GM23338 (cell line): ENCODE data around the gene PIK3AP1. TPM values are rescaled to one million over a fixed set of nuclear protein-coding genes. Genes with fewer than 3 reads are reported as not detected.

Source experiments
- ATAC-seq: fragments of 200-7000 bp; cut with Tn5 transposase; 3 replicates; pipeline ENCODE4 v1.9.1; 2020
- DNase-seq: peaks from one replicate; pipeline ENCODE4 v3.0.0-alpha.2; 2015; ENCODE audit warnings: low spot score
- H2AFZ ChIP-seq: fragments of 200-600 bp; sonication (generic); 2 replicates; pipeline ENCODE4 v1.8.0; 2016; ENCODE audit warnings: antibody characterized with exemption, mild to moderate bottlenecking, moderate library complexity
- H3F3A ChIP-seq: fragments of 200-600 bp; sonication (generic); replicated peaks from 2 replicates; pipeline ENCODE4 v1.8.0; 2017; ENCODE audit warnings: antibody characterized with exemption, mixed run types, low read depth
- H3K27ac ChIP-seq: fragments of 200-600 bp; sonication (generic); 2 replicates; pipeline ENCODE4 v1.6.1; 2016; ENCODE audit warnings: low read depth
- H3K27me3 ChIP-seq: fragments of 200-600 bp; sonication (generic); 2 replicates; pipeline ENCODE4 v1.8.0; 2016; ENCODE audit warnings: mild to moderate bottlenecking, mixed run types, moderate library complexity; ENCODE audit not compliant: insufficient read depth
- H3K36me3 ChIP-seq: fragments of 200-600 bp; sonication (generic); 2 replicates; pipeline ENCODE4 v1.8.0; 2016; ENCODE audit warnings: mild to moderate bottlenecking; ENCODE audit not compliant: insufficient read depth
- H3K4me1 ChIP-seq: fragments of 200-600 bp; sonication (generic); 2 replicates; pipeline ENCODE4 v1.8.0; 2016; ENCODE audit warnings: mild to moderate bottlenecking, moderate library complexity; ENCODE audit not compliant: insufficient read depth
- H3K4me2 ChIP-seq: fragments of 200-600 bp; sonication (generic); 2 replicates; pipeline ENCODE4 v1.7.1; 2017; ENCODE audit warnings: mixed run types
- H3K4me3 ChIP-seq: fragments of 200-600 bp; sonication (generic); 2 replicates; pipeline ENCODE4 v1.6.1; 2016; ENCODE audit warnings: mixed run types
- H3K79me2 ChIP-seq: fragments of 200-600 bp; sonication (generic); replicated peaks from 2 replicates; pipeline ENCODE4 v1.8.0; 2017; ENCODE audit warnings: mild to moderate bottlenecking; ENCODE audit not compliant: insufficient read depth
- H3K9me2 ChIP-seq: fragments of 200-600 bp; sonication (generic); 2 replicates; pipeline ENCODE4 v1.8.0; 2017; ENCODE audit not compliant: insufficient read depth
- H4K20me1 ChIP-seq: fragments of 200-600 bp; sonication (generic); replicated peaks from 2 replicates; pipeline ENCODE4 v1.8.0; 2017; ENCODE audit warnings: mild to moderate bottlenecking; ENCODE audit not compliant: insufficient read depth
- H3K27ac Mint-ChIP-seq: 2 replicates; pipeline ENCODE4 v1.8.0; 2020; ENCODE audit warnings: inconsistent platforms, mild to moderate bottlenecking, moderate library complexity, mixed read lengths
- H3K27me3 Mint-ChIP-seq: 3 replicates; pipeline ENCODE4 v1.8.0; 2022; ENCODE audit warnings: low read depth, mild to moderate bottlenecking, moderate library complexity, mixed read lengths, inconsistent platforms; ENCODE audit not compliant: insufficient read depth, poor library complexity
- H3K36me3 Mint-ChIP-seq: 3 replicates; pipeline ENCODE4 v1.8.0; 2021; ENCODE audit warnings: low read depth, mild to moderate bottlenecking, inconsistent platforms, moderate library complexity, mixed read lengths
- H3K4me1 Mint-ChIP-seq: 3 replicates; pipeline ENCODE4 v1.8.0; 2020; ENCODE audit warnings: mild to moderate bottlenecking, inconsistent platforms, mixed read lengths
- H3K4me3 Mint-ChIP-seq: 3 replicates; pipeline ENCODE4 v1.8.0; 2021; ENCODE audit warnings: moderate library complexity, mild to moderate bottlenecking, inconsistent platforms, mixed read lengths
- H3K9me3 Mint-ChIP-seq: 3 replicates; pipeline ENCODE4 v1.8.0; 2020; ENCODE audit warnings: moderate library complexity, mild to moderate bottlenecking, inconsistent platforms, mixed read lengths
- CREB1 ChIP-seq: fragments of 250-450 bp; sonication (Bioruptor Pico); IDR thresholded peaks from 2 replicates; pipeline ENCODE4 v1.5.0; 2020; ENCODE audit warnings: low read depth, mild to moderate bottlenecking, moderate library complexity
- EZH2 ChIP-seq: fragments of 200-600 bp; sonication (generic); IDR thresholded peaks from one replicate; pipeline ENCODE4 v1.8.0; 2017; ENCODE audit warnings: antibody characterized with exemption, mild to moderate bottlenecking, low read depth; ENCODE audit not compliant: unreplicated experiment
- EZH2phosphoT487 ChIP-seq: fragments of 200-600 bp; sonication (generic); IDR thresholded peaks from one replicate; pipeline ENCODE4 v1.8.1; 2018; ENCODE audit warnings: antibody characterized with exemption; ENCODE audit not compliant: unreplicated experiment
- JUNB ChIP-seq: IDR thresholded peaks from one replicate; pipeline ENCODE4 v1.6.1; 2016; ENCODE audit warnings: antibody characterized with exemption; ENCODE audit not compliant: unreplicated experiment
- NANOG ChIP-seq: IDR thresholded peaks from 2 replicates; pipeline ENCODE4 v1.6.1; 2016; ENCODE audit warnings: antibody characterized with exemption, borderline replicate concordance
- STAT1 ChIP-seq: IDR thresholded peaks from one replicate; pipeline ENCODE4 v1.6.1; 2016; ENCODE audit warnings: antibody characterized with exemption; ENCODE audit not compliant: unreplicated experiment
- ZNF114 ChIP-seq: fragments of 250-450 bp; sonication (Bioruptor Pico); IDR thresholded peaks from 2 replicates; pipeline ENCODE4 v1.5.0; 2020; ENCODE audit warnings: mild to moderate bottlenecking, moderate library complexity
- polyA plus RNA-seq: library from polyadenylated mRNA; unstranded; fragments of >200 nt; fragmentation: Nextera tagmentation; extraction: Ambion mirVana; gene quantifications from 2 replicates; pipeline ENCODE4 v1.2.1, GENCODE V29; 2016
- total RNA-seq: library from RNA; depleted of rRNA; stranded (reverse); fragments of >200 nt; shearing (Covaris generic); gene quantifications from 2 replicates; pipeline ENCODE4 v1.2.3, GENCODE V29; 2014
- TF ChIP-seq, protein P1 (sequence below): IDR thresholded peaks from one replicate; pipeline ENCODE4 v1.6.1; 2018; ENCODE audit warnings: antibody characterized with exemption; ENCODE audit not compliant: unreplicated experiment
- TF ChIP-seq, protein P2 (sequence below): fragments of 250-450 bp; sonication (Bioruptor Pico); IDR thresholded peaks from 2 replicates; pipeline ENCODE4 v1.5.0; 2020; ENCODE audit warnings: mild to moderate bottlenecking, moderate library complexity

Gene PIK3AP1
- total and polyA plus RNA-seq, 2 experiments from 2014 or later = 0.65 to 2.3 TPM

DNA sequence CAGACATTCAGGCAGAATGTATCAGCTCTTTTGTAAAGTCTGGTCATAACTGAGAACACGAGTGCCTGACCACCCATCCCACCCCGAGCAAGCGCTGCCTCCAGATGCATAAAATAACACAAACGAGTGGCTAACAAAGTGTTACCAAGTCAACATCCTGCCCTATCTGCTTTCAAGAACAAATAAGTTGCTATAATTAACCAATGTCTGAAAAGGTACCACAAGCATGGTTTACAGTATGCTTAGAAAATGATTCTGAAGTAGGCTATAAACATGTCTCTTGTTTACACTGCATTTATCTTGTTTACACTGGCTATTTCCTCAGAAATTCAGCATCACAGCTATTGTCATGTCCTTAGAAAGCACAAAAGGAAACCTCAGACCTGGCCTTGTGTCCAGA, 49.5 kb downstream of the PIK3AP1 start:
- Histone ChIP-seq H3K79me2 (no peaks in the 10 kb centered on the region), H3F3A (no peaks in the 10 kb centered on the region), H2AFZ (no peak overlapping the region), H3K4me3 (no peak overlapping the region), H3K9me2 (peaks cover under 1% of the 10 kb centered on the region), H3K27ac (no peak overlapping the region), H3K4me1 (no peaks in the 10 kb centered on the region), H3K4me2 (no peak overlapping the region), H3K27me3 (no peaks in the 10 kb centered on the region), H4K20me1 (no peaks in the 10 kb centered on the region), H3K36me3 (no peaks in the 10 kb centered on the region)
- no peaks in the 10 kb centered on the region for H3K36me3 Mint-ChIP-seq
- DNase-seq (no peak), ATAC-seq (no peak)
- H3K27ac Mint-ChIP-seq = no peak overlapping the region
- TF ChIP-seq, protein P1, sequence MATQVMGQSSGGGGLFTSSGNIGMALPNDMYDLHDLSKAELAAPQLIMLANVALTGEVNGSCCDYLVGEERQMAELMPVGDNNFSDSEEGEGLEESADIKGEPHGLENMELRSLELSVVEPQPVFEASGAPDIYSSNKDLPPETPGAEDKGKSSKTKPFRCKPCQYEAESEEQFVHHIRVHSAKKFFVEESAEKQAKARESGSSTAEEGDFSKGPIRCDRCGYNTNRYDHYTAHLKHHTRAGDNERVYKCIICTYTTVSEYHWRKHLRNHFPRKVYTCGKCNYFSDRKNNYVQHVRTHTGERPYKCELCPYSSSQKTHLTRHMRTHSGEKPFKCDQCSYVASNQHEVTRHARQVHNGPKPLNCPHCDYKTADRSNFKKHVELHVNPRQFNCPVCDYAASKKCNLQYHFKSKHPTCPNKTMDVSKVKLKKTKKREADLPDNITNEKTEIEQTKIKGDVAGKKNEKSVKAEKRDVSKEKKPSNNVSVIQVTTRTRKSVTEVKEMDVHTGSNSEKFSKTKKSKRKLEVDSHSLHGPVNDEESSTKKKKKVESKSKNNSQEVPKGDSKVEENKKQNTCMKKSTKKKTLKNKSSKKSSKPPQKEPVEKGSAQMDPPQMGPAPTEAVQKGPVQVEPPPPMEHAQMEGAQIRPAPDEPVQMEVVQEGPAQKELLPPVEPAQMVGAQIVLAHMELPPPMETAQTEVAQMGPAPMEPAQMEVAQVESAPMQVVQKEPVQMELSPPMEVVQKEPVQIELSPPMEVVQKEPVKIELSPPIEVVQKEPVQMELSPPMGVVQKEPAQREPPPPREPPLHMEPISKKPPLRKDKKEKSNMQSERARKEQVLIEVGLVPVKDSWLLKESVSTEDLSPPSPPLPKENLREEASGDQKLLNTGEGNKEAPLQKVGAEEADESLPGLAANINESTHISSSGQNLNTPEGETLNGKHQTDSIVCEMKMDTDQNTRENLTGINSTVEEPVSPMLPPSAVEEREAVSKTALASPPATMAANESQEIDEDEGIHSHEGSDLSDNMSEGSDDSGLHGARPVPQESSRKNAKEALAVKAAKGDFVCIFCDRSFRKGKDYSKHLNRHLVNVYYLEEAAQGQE = no peak
- H3K4me1 Mint-ChIP-seq = peaks cover 7% of the 10 kb centered on the region; the same call in 2 of the 3 replicates
- no peaks in the 10 kb centered on the region for H3K9me3 Mint-ChIP-seq
- H3K27me3 Mint-ChIP-seq = peaks cover 1% of the 10 kb centered on the region
- no peak overlapping the region for H3K4me3 Mint-ChIP-seq

DNA sequence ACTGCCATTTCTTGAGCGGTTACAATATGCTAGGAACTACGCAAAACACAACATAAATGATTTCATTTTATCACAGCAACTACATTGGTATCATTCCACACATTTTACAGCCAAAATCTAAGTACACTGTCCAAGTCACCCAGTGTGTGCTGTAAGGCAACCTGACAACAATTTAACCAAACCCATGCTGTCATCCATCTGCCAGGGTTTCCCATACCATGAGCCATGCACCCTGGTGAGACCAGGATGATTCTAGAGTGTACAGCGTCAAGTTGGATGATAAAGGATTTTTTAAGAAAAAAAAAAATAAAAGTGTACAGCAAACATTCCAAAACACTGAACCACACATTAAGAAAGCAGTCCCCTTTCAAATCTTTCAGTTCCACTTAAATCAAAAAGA, 52.9 kb downstream of the PIK3AP1 start:
- DNase-seq (no peak), ATAC-seq (no peak)
- H3K4me3 Mint-ChIP-seq = no peak overlapping the region
- H3K4me1 ChIP-seq = no peaks in the 10 kb centered on the region
- H3K36me3 Mint-ChIP-seq = no peaks in the 10 kb centered on the region
- no peak overlapping the region for H3K4me3 ChIP-seq
- H3K79me2 ChIP-seq = no peaks in the 10 kb centered on the region
- H3K9me3 Mint-ChIP-seq = no peaks in the 10 kb centered on the region
- H3K36me3 ChIP-seq = no peaks in the 10 kb centered on the region
- H3K4me2 ChIP-seq = no peak overlapping the region
- no peaks in the 10 kb centered on the region for H3K4me1 Mint-ChIP-seq
- no peaks in the 10 kb centered on the region for H4K20me1 ChIP-seq
- no peak overlapping the region for H2AFZ ChIP-seq
- H3F3A ChIP-seq = no peaks in the 10 kb centered on the region
- peaks cover 1% of the 10 kb centered on the region for H3K27me3 Mint-ChIP-seq
- H3K27me3 ChIP-seq = no peaks in the 10 kb centered on the region
- no peaks in the 10 kb centered on the region for H3K9me2 ChIP-seq
- no peak overlapping the region for H3K27ac Mint-ChIP-seq
- no peak overlapping the region for H3K27ac ChIP-seq
- TF ChIP-seq, protein P1 = no peak
- TF ChIP-seq, protein P2, sequence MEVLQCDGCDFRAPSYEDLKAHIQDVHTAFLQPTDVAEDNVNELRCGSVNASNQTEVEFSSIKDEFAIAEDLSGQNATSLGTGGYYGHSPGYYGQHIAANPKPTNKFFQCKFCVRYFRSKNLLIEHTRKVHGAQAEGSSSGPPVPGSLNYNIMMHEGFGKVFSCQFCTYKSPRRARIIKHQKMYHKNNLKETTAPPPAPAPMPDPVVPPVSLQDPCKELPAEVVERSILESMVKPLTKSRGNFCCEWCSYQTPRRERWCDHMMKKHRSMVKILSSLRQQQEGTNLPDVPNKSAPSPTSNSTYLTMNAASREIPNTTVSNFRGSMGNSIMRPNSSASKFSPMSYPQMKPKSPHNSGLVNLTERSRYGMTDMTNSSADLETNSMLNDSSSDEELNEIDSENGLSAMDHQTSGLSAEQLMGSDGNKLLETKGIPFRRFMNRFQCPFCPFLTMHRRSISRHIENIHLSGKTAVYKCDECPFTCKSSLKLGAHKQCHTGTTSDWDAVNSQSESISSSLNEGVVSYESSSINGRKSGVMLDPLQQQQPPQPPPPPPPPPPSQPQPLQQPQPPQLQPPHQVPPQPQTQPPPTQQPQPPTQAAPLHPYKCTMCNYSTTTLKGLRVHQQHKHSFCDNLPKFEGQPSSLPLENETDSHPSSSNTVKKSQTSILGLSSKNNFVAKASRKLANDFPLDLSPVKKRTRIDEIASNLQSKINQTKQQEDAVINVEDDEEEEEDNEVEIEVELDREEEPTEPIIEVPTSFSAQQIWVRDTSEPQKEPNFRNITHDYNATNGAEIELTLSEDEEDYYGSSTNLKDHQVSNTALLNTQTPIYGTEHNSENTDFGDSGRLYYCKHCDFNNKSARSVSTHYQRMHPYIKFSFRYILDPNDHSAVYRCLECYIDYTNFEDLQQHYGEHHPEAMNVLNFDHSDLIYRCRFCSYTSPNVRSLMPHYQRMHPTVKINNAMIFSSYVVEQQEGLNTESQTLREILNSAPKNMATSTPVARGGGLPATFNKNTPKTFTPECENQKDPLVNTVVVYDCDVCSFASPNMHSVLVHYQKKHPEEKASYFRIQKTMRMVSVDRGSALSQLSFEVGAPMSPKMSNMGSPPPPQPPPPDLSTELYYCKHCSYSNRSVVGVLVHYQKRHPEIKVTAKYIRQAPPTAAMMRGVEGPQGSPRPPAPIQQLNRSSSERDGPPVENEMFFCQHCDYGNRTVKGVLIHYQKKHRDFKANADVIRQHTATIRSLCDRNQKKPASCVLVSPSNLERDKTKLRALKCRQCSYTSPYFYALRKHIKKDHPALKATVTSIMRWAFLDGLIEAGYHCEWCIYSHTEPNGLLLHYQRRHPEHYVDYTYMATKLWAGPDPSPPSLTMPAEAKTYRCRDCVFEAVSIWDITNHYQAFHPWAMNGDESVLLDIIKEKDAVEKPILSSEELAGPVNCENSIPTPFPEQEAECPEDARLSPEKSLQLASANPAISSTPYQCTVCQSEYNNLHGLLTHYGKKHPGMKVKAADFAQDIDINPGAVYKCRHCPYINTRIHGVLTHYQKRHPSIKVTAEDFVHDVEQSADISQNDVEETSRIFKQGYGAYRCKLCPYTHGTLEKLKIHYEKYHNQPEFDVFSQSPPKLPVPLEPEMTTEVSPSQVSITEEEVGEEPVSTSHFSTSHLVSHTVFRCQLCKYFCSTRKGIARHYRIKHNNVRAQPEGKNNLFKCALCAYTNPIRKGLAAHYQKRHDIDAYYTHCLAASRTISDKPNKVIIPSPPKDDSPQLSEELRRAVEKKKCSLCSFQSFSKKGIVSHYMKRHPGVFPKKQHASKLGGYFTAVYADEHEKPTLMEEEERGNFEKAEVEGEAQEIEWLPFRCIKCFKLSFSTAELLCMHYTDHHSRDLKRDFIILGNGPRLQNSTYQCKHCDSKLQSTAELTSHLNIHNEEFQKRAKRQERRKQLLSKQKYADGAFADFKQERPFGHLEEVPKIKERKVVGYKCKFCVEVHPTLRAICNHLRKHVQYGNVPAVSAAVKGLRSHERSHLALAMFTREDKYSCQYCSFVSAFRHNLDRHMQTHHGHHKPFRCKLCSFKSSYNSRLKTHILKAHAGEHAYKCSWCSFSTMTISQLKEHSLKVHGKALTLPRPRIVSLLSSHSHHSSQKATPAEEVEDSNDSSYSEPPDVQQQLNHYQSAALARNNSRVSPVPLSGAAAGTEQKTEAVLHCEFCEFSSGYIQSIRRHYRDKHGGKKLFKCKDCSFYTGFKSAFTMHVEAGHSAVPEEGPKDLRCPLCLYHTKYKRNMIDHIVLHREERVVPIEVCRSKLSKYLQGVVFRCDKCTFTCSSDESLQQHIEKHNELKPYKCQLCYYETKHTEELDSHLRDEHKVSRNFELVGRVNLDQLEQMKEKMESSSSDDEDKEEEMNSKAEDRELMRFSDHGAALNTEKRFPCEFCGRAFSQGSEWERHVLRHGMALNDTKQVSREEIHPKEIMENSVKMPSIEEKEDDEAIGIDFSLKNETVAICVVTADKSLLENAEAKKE (CRISPR knock-in tag) = no peak
- TF ChIP-seq EZH2 = no peak
- no peak for TF ChIP-seq CREB1 (CRISPR knock-in tag)
- no peak for TF ChIP-seq STAT1
- TF ChIP-seq JUNB = no peak
- TF ChIP-seq NANOG = no peak
- no peak for TF ChIP-seq ZNF114 (CRISPR knock-in tag)
- no peak for TF ChIP-seq EZH2phosphoT487
